Liver (tissue), 9 donors: ENCODE results near the gene NKX1-2. TPM values are rescaled to one million over a fixed set of nuclear protein-coding genes. Genes with fewer than 3 reads are reported as not detected.

Experiments
- DNase-seq: peaks from one replicate; pipeline ENCODE4 v3.0.0-alpha.2; 2017; ENCODE audit warnings: low spot score
- H3K27ac ChIP-seq, 2 donors: one replicate each; pipeline ENCODE4 v1.7.0; 2013; ENCODE audit warnings: inconsistent platforms in 2 of 2, low read length in 2 of 2, control low read depth in 1 of 2, low read depth in 1 of 2, mild to moderate bottlenecking in 1 of 2
- H3K27me3 ChIP-seq, 4 donors: one replicate each; pipeline versions ENCODE4 v1.6.1 to v1.7.0; 2013; ENCODE audit warnings: low read length in 3 of 4, inconsistent platforms in 1 of 4, mild to moderate bottlenecking in 1 of 4, moderate library complexity in 1 of 4; ENCODE audit not compliant: control insufficient read depth in 4 of 4, insufficient read depth in 4 of 4
- H3K36me3 ChIP-seq, 4 donors: one replicate each; pipeline versions ENCODE4 v1.6.1 to v1.7.0; 2013; ENCODE audit warnings: low read length in 3 of 4, mild to moderate bottlenecking in 3 of 4, low read depth in 1 of 4, moderate library complexity in 1 of 4; ENCODE audit not compliant: control insufficient read depth in 4 of 4, insufficient read depth in 3 of 4
- H3K4me1 ChIP-seq, 4 donors: one replicate each; pipeline versions ENCODE4 v1.6.1 to v1.7.0; 2013; ENCODE audit warnings: low read length in 3 of 4, mild to moderate bottlenecking in 3 of 4, moderate library complexity in 1 of 4; ENCODE audit not compliant: control insufficient read depth in 4 of 4, insufficient read depth in 4 of 4
- H3K4me3 ChIP-seq, 3 donors: one replicate each; pipeline versions ENCODE4 v1.6.1 to v1.7.0; 2013; ENCODE audit warnings: low read length in 3 of 3, control low read depth in 1 of 3, low read depth in 1 of 3, mild to moderate bottlenecking in 1 of 3
- H3K9ac ChIP-seq, 2 donors: one replicate each; pipeline ENCODE4 v1.7.0; 2013; ENCODE audit warnings: low read length in 2 of 2, mild to moderate bottlenecking in 2 of 2, moderate library complexity in 2 of 2, control low read depth in 1 of 2, low read depth in 1 of 2
- H3K9me3 ChIP-seq, 4 donors: one replicate each; pipeline versions ENCODE4 v1.6.1 to v1.7.0; 2013; ENCODE audit warnings: low read length in 3 of 4; ENCODE audit not compliant: control insufficient read depth in 4 of 4
- CTCF ChIP-seq: fragments of 150-350 bp; IDR thresholded peaks from 2 replicates; pipeline ENCODE4 v1.5.1; 2017; ENCODE audit warnings: improper control_type of control experiment, low read depth, low read length; ENCODE audit not compliant: missing input control
- EGR1 ChIP-seq, 2 donors: IDR thresholded peaks; 2 replicates each; pipeline ENCODE4 v1.6.1; 2016 to 2018; ENCODE audit warnings: antibody characterized with exemption in 2 of 2, low read depth in 2 of 2
- FOXA1 ChIP-seq: IDR thresholded peaks from 2 replicates; pipeline ENCODE4 v1.6.1; 2016; ENCODE audit warnings: antibody characterized with exemption
- FOXA2 ChIP-seq: IDR thresholded peaks from 2 replicates; pipeline ENCODE4 v1.6.1; 2016; ENCODE audit warnings: antibody characterized with exemption
- HNF4A ChIP-seq, 2 donors: conservative IDR thresholded peaks; 2 replicates each; pipeline ENCODE4 v1.6.1; 2016; ENCODE audit warnings: antibody characterized with exemption in 2 of 2, mild to moderate bottlenecking in 2 of 2
- HNF4G ChIP-seq: IDR thresholded peaks from 2 replicates; pipeline ENCODE4 v1.6.1; 2016; ENCODE audit warnings: antibody characterized with exemption
- JUND ChIP-seq, 2 donors: IDR thresholded peaks; 2 replicates each; pipeline ENCODE4 v1.6.1; 2016; ENCODE audit warnings: antibody characterized with exemption in 2 of 2
- NR2F2 ChIP-seq: IDR thresholded peaks from 2 replicates; pipeline ENCODE4 v1.6.1; 2016; ENCODE audit warnings: antibody characterized with exemption
- RAD21 ChIP-seq, 2 donors: IDR thresholded peaks; 2 replicates each; pipeline ENCODE4 v1.6.1; 2016; ENCODE audit warnings: antibody characterized with exemption in 2 of 2, mild to moderate bottlenecking in 2 of 2
- RXRA ChIP-seq, 2 donors: IDR thresholded peaks; 2 replicates each; pipeline ENCODE4 v1.6.1; 2017 to 2018; ENCODE audit warnings: antibody characterized with exemption in 2 of 2, mild to moderate bottlenecking in 1 of 2
- SP1 ChIP-seq: IDR thresholded peaks from 2 replicates; pipeline ENCODE4 v1.6.1; 2018; ENCODE audit warnings: antibody characterized with exemption, mild to moderate bottlenecking
- TAF1 ChIP-seq: conservative IDR thresholded peaks from 2 replicates; pipeline ENCODE4 v1.6.1; 2016; ENCODE audit warnings: antibody characterized with exemption, mild to moderate bottlenecking
- YY1 ChIP-seq: IDR thresholded peaks from 2 replicates; pipeline ENCODE4 v1.6.1; 2016; ENCODE audit warnings: antibody characterized with exemption, mild to moderate bottlenecking
- ZBTB33 ChIP-seq: IDR thresholded peaks from 2 replicates; pipeline ENCODE4 v1.6.1; 2016; ENCODE audit warnings: antibody characterized with exemption
- whole genome bisulfite sequencing: extraction: QIAGEN DNeasy Blood & Tissue Kit; methylation state at CpG from one replicate; pipeline ENCODE4 v1.1.7; 2013; 5-methylcytosine and 5-hydroxymethylcytosine counted together
- polyA plus RNA-seq, 2 donors: library from polyadenylated mRNA; stranded (reverse) in 1 of 2; unstranded in 1 of 2; fragments of 200-250 nt in 1 of 2; fragments of >200 nt in 1 of 2; fragmentation: Nextera tagmentation in 1 of 2; extraction: Ambion mirVana in 1 of 2; gene quantifications; one replicate each; pipeline versions ENCODE4 v1.2.1 to v1.2.3, GENCODE V29; 2013 to 2015
- total RNA-seq, 2 donors: library from RNA; depleted of rRNA; stranded (reverse); fragments of >200 nt; gene quantifications; one replicate each; pipeline ENCODE4 v1.2.3, GENCODE V29; 2014
- TF ChIP-seq, protein P1 (sequence below): IDR thresholded peaks from 2 replicates; pipeline ENCODE4 v1.6.1; 2016; ENCODE audit warnings: antibody characterized with exemption
- TF ChIP-seq, protein P2 (sequence below): IDR thresholded peaks from 2 replicates; pipeline ENCODE4 v1.6.1; 2016; ENCODE audit warnings: antibody characterized with exemption, mild to moderate bottlenecking
- TF ChIP-seq, protein P3 (sequence below): IDR thresholded peaks from 2 replicates; pipeline ENCODE4 v1.6.1; 2016; ENCODE audit warnings: antibody characterized with exemption
- donor health status: healthy.
- donor health status: healthy.
- donor health status: healthy.
- donor health status: healthy.
- donor health status: healthy.

The NKX1-2 gene
- total and polyA plus RNA-seq, 4 donors, result not detected

DNA sequence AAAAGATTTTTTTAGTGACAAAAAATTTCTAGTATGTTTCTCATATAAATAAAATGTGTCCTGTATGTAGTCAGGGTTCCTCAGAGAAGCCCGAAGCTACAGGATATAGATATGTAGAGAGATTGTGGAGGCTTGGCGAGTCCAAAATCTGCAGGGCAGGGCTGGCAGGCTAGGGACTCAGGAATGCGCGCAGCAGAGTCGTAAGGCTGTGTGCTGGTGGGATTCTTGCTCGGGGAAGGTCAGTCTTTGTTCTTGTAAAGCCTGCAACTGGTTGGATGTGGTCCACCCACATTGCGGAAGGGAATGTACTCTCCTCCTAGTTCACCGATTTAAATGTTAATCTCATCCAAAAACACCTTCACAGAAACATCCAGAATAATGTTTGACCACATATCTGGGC lies 42.4 kb upstream of the NKX1-2 start:
- Histone ChIP-seq H3K27ac (no peak overlapping the region), H3K27me3 (no peaks in the 10 kb centered on the region), H3K36me3 (peaks cover 2 to 11% (median 8%) of the 10 kb centered on the region in 4 donors), H3K9ac (no peak overlapping the region), H3K4me3 (no peak overlapping the region), H3K9me3 (no peaks in the 10 kb centered on the region), H3K4me1 (no peaks in the 10 kb centered on the region)
- no peak for DNase-seq
- no peak for TF ChIP-seq TAF1
- TF ChIP-seq, protein P1, sequence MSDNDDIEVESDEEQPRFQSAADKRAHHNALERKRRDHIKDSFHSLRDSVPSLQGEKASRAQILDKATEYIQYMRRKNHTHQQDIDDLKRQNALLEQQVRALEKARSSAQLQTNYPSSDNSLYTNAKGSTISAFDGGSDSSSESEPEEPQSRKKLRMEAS, result no peak
- 91% methylated on average over 8 of the region's 8 CpGs for WGBS

- no peak overlapping the region for H3K27ac ChIP-seq
- WGBS, result 98% methylated on average over 9 of the region's 9 CpGs
- TF ChIP-seq EGR1 (IDR thresholded peaks at IDR 0.05; ENCODE audit: low read depth in 2 of 2) (no peak), FOXA1 (no peak), CTCF (no peak), TAF1 (no peak), NR2F2 (no peak), JUND (IDR thresholded peaks at IDR 0.05) (no peak), SP1 (no peak)
- TF ChIP-seq, protein P2, sequence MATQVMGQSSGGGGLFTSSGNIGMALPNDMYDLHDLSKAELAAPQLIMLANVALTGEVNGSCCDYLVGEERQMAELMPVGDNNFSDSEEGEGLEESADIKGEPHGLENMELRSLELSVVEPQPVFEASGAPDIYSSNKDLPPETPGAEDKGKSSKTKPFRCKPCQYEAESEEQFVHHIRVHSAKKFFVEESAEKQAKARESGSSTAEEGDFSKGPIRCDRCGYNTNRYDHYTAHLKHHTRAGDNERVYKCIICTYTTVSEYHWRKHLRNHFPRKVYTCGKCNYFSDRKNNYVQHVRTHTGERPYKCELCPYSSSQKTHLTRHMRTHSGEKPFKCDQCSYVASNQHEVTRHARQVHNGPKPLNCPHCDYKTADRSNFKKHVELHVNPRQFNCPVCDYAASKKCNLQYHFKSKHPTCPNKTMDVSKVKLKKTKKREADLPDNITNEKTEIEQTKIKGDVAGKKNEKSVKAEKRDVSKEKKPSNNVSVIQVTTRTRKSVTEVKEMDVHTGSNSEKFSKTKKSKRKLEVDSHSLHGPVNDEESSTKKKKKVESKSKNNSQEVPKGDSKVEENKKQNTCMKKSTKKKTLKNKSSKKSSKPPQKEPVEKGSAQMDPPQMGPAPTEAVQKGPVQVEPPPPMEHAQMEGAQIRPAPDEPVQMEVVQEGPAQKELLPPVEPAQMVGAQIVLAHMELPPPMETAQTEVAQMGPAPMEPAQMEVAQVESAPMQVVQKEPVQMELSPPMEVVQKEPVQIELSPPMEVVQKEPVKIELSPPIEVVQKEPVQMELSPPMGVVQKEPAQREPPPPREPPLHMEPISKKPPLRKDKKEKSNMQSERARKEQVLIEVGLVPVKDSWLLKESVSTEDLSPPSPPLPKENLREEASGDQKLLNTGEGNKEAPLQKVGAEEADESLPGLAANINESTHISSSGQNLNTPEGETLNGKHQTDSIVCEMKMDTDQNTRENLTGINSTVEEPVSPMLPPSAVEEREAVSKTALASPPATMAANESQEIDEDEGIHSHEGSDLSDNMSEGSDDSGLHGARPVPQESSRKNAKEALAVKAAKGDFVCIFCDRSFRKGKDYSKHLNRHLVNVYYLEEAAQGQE, result no peak
- no peaks in the 10 kb centered on the region for H3K9me3 ChIP-seq
- H3K36me3 ChIP-seq, result peaks cover 2 to 11% (median 8%) of the 10 kb centered on the region in 4 donors
- H3K27me3 ChIP-seq, result no peaks in the 10 kb centered on the region
- H3K4me1 ChIP-seq, result no peaks in the 10 kb centered on the region
- H3K4me3 ChIP-seq, result no peak overlapping the region
- no peak overlapping the region for H3K9ac ChIP-seq
- no peak for DNase-seq
These were observed 41.3 kb upstream of the NKX1-2 start for GRCh38 chr10:124491105-124491504.

DNA sequence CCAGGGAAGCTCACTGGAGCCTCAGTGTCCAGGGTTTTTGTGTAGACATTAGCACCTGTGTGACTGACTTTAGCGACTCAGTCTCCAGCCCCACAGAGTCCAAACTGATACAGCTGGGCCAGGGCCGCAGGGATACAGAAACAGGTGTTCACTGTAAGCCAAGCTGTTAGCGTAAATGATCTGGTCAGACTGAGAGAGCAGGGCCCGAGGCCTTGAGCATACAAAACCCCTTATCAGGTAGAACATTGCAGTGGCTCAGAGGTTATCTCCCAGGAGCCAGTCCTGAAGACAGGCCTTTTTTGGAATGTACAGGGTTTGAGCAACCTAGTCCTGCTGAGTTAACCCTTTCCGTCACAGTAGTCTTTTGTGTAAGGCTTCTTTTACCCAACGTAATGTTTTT lies 36.8 kb upstream of the NKX1-2 start:
- WGBS, result 91% methylated on average over 6 of the region's 6 CpGs
- Histone ChIP-seq H3K9ac (no peak overlapping the region), H3K9me3 (no peaks in the 10 kb centered on the region), H3K4me1 (no peaks in the 10 kb centered on the region), H3K4me3 (no peak overlapping the region), H3K36me3 (peaks cover 2 to 11% (median 8%) of the 10 kb centered on the region in 4 donors), H3K27me3 (no peaks in the 10 kb centered on the region), H3K27ac (no peak overlapping the region)
- no peak for DNase-seq
- TF ChIP-seq FOXA2 (no peak), JUND (IDR thresholded peaks at IDR 0.05) (no peak), RAD21 (IDR thresholded peaks at IDR 0.05) (no peak), HNF4A (conservative IDR thresholded peaks at IDR 0.05) (no peak), EGR1 (IDR thresholded peaks at IDR 0.05; ENCODE audit: low read depth in 2 of 2) (no peak), RXRA (IDR thresholded peaks at IDR 0.05) (no peak), SP1 (no peak), TAF1 (no peak), HNF4G (no peak), YY1 (no peak), ZBTB33 (no peak), NR2F2 (no peak), FOXA1 (no peak)
- TF ChIP-seq, protein P1, result no peak
- TF ChIP-seq, protein P3, sequence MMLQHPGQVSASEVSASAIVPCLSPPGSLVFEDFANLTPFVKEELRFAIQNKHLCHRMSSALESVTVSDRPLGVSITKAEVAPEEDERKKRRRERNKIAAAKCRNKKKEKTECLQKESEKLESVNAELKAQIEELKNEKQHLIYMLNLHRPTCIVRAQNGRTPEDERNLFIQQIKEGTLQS, result no peak
- TF ChIP-seq, protein P2, result no peak
